GM23338 (cell line): Measurements from ENCODE around the gene ALDH1A1. TPM values are rescaled to one million over a fixed set of nuclear protein-coding genes. Genes with fewer than 3 reads are reported as not detected.

Source experiments
- ATAC-seq: fragments of 200-7000 bp; cut with Tn5 transposase; 3 replicates; pipeline ENCODE4 v1.9.1; 2020
- DNase-seq: peaks from one replicate; pipeline ENCODE4 v3.0.0-alpha.2; 2015; ENCODE audit warnings: low spot score
- H2AFZ ChIP-seq: fragments of 200-600 bp; sonication (generic); 2 replicates; pipeline ENCODE4 v1.8.0; 2016; ENCODE audit warnings: antibody characterized with exemption, mild to moderate bottlenecking, moderate library complexity
- H3F3A ChIP-seq: fragments of 200-600 bp; sonication (generic); replicated peaks from 2 replicates; pipeline ENCODE4 v1.8.0; 2017; ENCODE audit warnings: antibody characterized with exemption, mixed run types, low read depth
- H3K27ac ChIP-seq: fragments of 200-600 bp; sonication (generic); 2 replicates; pipeline ENCODE4 v1.6.1; 2016; ENCODE audit warnings: low read depth
- H3K27me3 ChIP-seq: fragments of 200-600 bp; sonication (generic); 2 replicates; pipeline ENCODE4 v1.8.0; 2016; ENCODE audit warnings: mild to moderate bottlenecking, mixed run types, moderate library complexity; ENCODE audit not compliant: insufficient read depth
- H3K36me3 ChIP-seq: fragments of 200-600 bp; sonication (generic); 2 replicates; pipeline ENCODE4 v1.8.0; 2016; ENCODE audit warnings: mild to moderate bottlenecking; ENCODE audit not compliant: insufficient read depth
- H3K4me1 ChIP-seq: fragments of 200-600 bp; sonication (generic); 2 replicates; pipeline ENCODE4 v1.8.0; 2016; ENCODE audit warnings: mild to moderate bottlenecking, moderate library complexity; ENCODE audit not compliant: insufficient read depth
- H3K4me2 ChIP-seq: fragments of 200-600 bp; sonication (generic); 2 replicates; pipeline ENCODE4 v1.7.1; 2017; ENCODE audit warnings: mixed run types
- H3K4me3 ChIP-seq: fragments of 200-600 bp; sonication (generic); 2 replicates; pipeline ENCODE4 v1.6.1; 2016; ENCODE audit warnings: mixed run types
- H3K79me2 ChIP-seq: fragments of 200-600 bp; sonication (generic); replicated peaks from 2 replicates; pipeline ENCODE4 v1.8.0; 2017; ENCODE audit warnings: mild to moderate bottlenecking; ENCODE audit not compliant: insufficient read depth
- H3K9me2 ChIP-seq: fragments of 200-600 bp; sonication (generic); 2 replicates; pipeline ENCODE4 v1.8.0; 2017; ENCODE audit not compliant: insufficient read depth
- H4K20me1 ChIP-seq: fragments of 200-600 bp; sonication (generic); replicated peaks from 2 replicates; pipeline ENCODE4 v1.8.0; 2017; ENCODE audit warnings: mild to moderate bottlenecking; ENCODE audit not compliant: insufficient read depth
- H3K27ac Mint-ChIP-seq: 2 replicates; pipeline ENCODE4 v1.8.0; 2020; ENCODE audit warnings: inconsistent platforms, mild to moderate bottlenecking, moderate library complexity, mixed read lengths
- H3K27me3 Mint-ChIP-seq: 3 replicates; pipeline ENCODE4 v1.8.0; 2022; ENCODE audit warnings: low read depth, mild to moderate bottlenecking, moderate library complexity, mixed read lengths, inconsistent platforms; ENCODE audit not compliant: insufficient read depth, poor library complexity
- H3K36me3 Mint-ChIP-seq: 3 replicates; pipeline ENCODE4 v1.8.0; 2021; ENCODE audit warnings: low read depth, mild to moderate bottlenecking, inconsistent platforms, moderate library complexity, mixed read lengths
- H3K4me1 Mint-ChIP-seq: 3 replicates; pipeline ENCODE4 v1.8.0; 2020; ENCODE audit warnings: mild to moderate bottlenecking, inconsistent platforms, mixed read lengths
- H3K4me3 Mint-ChIP-seq: 3 replicates; pipeline ENCODE4 v1.8.0; 2021; ENCODE audit warnings: moderate library complexity, mild to moderate bottlenecking, inconsistent platforms, mixed read lengths
- H3K9me3 Mint-ChIP-seq: 3 replicates; pipeline ENCODE4 v1.8.0; 2020; ENCODE audit warnings: moderate library complexity, mild to moderate bottlenecking, inconsistent platforms, mixed read lengths
- CREB1 ChIP-seq: fragments of 250-450 bp; sonication (Bioruptor Pico); IDR thresholded peaks from 2 replicates; pipeline ENCODE4 v1.5.0; 2020; ENCODE audit warnings: low read depth, mild to moderate bottlenecking, moderate library complexity
- CTCF ChIP-seq, 2 experiments: fragments of 200-600 bp in 1 of 2; sonication (generic) in 1 of 2; conservative IDR thresholded peaks; 2 replicates each; pipeline versions ENCODE4 v1.5.1 to v1.6.1; 2016 to 2017; ENCODE audit warnings: antibody characterized with exemption in 2 of 2, low read depth in 2 of 2, mild to moderate bottlenecking in 2 of 2, moderate library complexity in 1 of 2
- ETS1 ChIP-seq: IDR thresholded peaks from 2 replicates; pipeline ENCODE4 v1.6.1; 2016; ENCODE audit warnings: antibody characterized with exemption
- EZH2 ChIP-seq: fragments of 200-600 bp; sonication (generic); IDR thresholded peaks from one replicate; pipeline ENCODE4 v1.8.0; 2017; ENCODE audit warnings: antibody characterized with exemption, mild to moderate bottlenecking, low read depth; ENCODE audit not compliant: unreplicated experiment
- EZH2phosphoT487 ChIP-seq: fragments of 200-600 bp; sonication (generic); IDR thresholded peaks from one replicate; pipeline ENCODE4 v1.8.1; 2018; ENCODE audit warnings: antibody characterized with exemption; ENCODE audit not compliant: unreplicated experiment
- JUNB ChIP-seq: IDR thresholded peaks from one replicate; pipeline ENCODE4 v1.6.1; 2016; ENCODE audit warnings: antibody characterized with exemption; ENCODE audit not compliant: unreplicated experiment
- NANOG ChIP-seq: IDR thresholded peaks from 2 replicates; pipeline ENCODE4 v1.6.1; 2016; ENCODE audit warnings: antibody characterized with exemption, borderline replicate concordance
- POLR2AphosphoS5 ChIP-seq: IDR thresholded peaks from 2 replicates; pipeline ENCODE4 v1.6.1; 2016; ENCODE audit warnings: antibody characterized with exemption, low read depth
- REST ChIP-seq: IDR thresholded peaks from one replicate; pipeline ENCODE4 v1.6.1; 2018; ENCODE audit warnings: antibody characterized with exemption; ENCODE audit not compliant: unreplicated experiment
- STAT1 ChIP-seq: IDR thresholded peaks from one replicate; pipeline ENCODE4 v1.6.1; 2016; ENCODE audit warnings: antibody characterized with exemption; ENCODE audit not compliant: unreplicated experiment
- ZNF114 ChIP-seq: fragments of 250-450 bp; sonication (Bioruptor Pico); IDR thresholded peaks from 2 replicates; pipeline ENCODE4 v1.5.0; 2020; ENCODE audit warnings: mild to moderate bottlenecking, moderate library complexity
- ZNF331 ChIP-seq: fragments of 250-450 bp; sonication (Bioruptor Pico); IDR thresholded peaks from 2 replicates; pipeline ENCODE4 v1.5.0; 2020; ENCODE audit warnings: low read depth, mild to moderate bottlenecking, moderate library complexity
- ZNF462 ChIP-seq: fragments of 250-450 bp; sonication (Bioruptor Pico); IDR thresholded peaks from 2 replicates; pipeline ENCODE4 v1.5.0; 2020; ENCODE audit warnings: mild to moderate bottlenecking, moderate library complexity
- polyA plus RNA-seq: library from polyadenylated mRNA; unstranded; fragments of >200 nt; fragmentation: Nextera tagmentation; extraction: Ambion mirVana; gene quantifications from 2 replicates; pipeline ENCODE4 v1.2.1, GENCODE V29; 2016
- total RNA-seq: library from RNA; depleted of rRNA; stranded (reverse); fragments of >200 nt; shearing (Covaris generic); gene quantifications from 2 replicates; pipeline ENCODE4 v1.2.3, GENCODE V29; 2014

Gene ALDH1A1
- total and polyA plus RNA-seq, 2 experiments from 2014 or later, result 2.1 to 3.4 TPM

- no peaks in the 10 kb centered on the region for H3F3A ChIP-seq
- ATAC-seq, result no peak
- H3K27me3 ChIP-seq, result no peaks in the 10 kb centered on the region
- Mint-ChIP-seq H3K27me3 (no peaks in the 10 kb centered on the region), H3K4me1 (no peaks in the 10 kb centered on the region), H3K27ac (no peak overlapping the region), H3K36me3 (no peaks in the 10 kb centered on the region), H3K4me3 (no peak overlapping the region), H3K9me3 (peaks cover 12% of the 10 kb centered on the region; the same call in 2 of the 3 replicates)
- H3K36me3 ChIP-seq, result 0 out of 2 replicates have a peak, but pooled peaks cover 3% of the 10 kb centered on the region
- H3K27ac ChIP-seq, result no peak overlapping the region
- no peaks in the 10 kb centered on the region for H3K4me1 ChIP-seq
- no peak overlapping the region for H3K4me2 ChIP-seq
- H2AFZ ChIP-seq, result no peak overlapping the region
- H3K79me2 ChIP-seq, result no peaks in the 10 kb centered on the region
- no peaks in the 10 kb centered on the region for H4K20me1 ChIP-seq
- TF ChIP-seq ETS1, result no peak
- TF ChIP-seq ZNF331 (CRISPR knock-in tag), result no peak
- no peak for TF ChIP-seq JUNB
- TF ChIP-seq CREB1, result no peak
- TF ChIP-seq EZH2phosphoT487, result no peak
- no peak for TF ChIP-seq ZNF462 (CRISPR knock-in tag)
- TF ChIP-seq STAT1, result no peak
- no peak for TF ChIP-seq POLR2AphosphoS5
- no peak for TF ChIP-seq NANOG
- no peak for TF ChIP-seq REST
- TF ChIP-seq CTCF (conservative IDR thresholded peaks at IDR 0.05; ENCODE audit: low read depth in 2 of 2), result no peak
- TF ChIP-seq ZNF114 (CRISPR knock-in tag), result no peak
- no peak for TF ChIP-seq EZH2
- no peaks in the 10 kb centered on the region; the same call in 1 of the 2 replicates for H3K9me2 ChIP-seq
- DNase-seq, result no peak
- no peak overlapping the region for H3K4me3 ChIP-seq
Measured at GRCh38 chr9:72886386-72886785, 66.5 kb downstream of the ALDH1A1 start.
